Astrocyte of the cerebellum (primary cell): ENCODE results near the gene SLX4IP.

Experiments used
- DNase-seq: peaks from one replicate; pipeline ENCODE4 v3.0.0-alpha.2; 2011; ENCODE audit warnings: low read depth
- H3K4me3 ChIP-seq: 2 replicates; pipeline ENCODE4 v1.5.1; 2011; ENCODE audit warnings: mild to moderate bottlenecking, low read depth, low read length, moderate library complexity
- in situ Hi-C: cut with HindIII; loops from 2 replicates; pipeline ENCODE4 v1.10.0; 2017; ENCODE audit warnings: low sequenced_read_pairs
- TF ChIP-seq, protein P1 (sequence below): IDR thresholded peaks from 2 replicates; pipeline ENCODE4 v1.5.1; 2012; ENCODE audit warnings: low read length, low read depth, moderate library complexity, mild to moderate bottlenecking; ENCODE audit errors: missing control alignments

Gene SLX4IP

DNA sequence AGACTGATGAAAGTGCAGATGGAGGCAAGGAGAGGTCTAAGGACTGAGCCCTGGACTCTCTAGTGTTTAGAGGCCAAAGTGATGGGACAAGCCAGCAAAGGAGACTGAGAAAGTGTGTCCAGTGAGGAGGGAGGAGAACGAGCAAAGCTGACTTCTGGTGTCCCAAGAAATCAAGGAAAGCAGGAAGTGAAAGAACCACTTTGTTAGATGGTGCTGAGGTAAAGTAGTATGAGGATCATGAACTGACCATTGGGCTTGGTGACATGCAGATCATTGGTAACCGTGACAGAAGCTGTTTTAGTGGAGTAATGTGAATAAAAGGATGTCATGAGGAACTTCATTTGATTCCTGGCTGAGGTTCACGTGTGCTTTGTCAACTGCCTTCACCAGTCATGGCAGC lies 108.4 kb downstream of the SLX4IP start:
- in situ Hi-C loops, result no loop called here
- TF ChIP-seq, protein P1, sequence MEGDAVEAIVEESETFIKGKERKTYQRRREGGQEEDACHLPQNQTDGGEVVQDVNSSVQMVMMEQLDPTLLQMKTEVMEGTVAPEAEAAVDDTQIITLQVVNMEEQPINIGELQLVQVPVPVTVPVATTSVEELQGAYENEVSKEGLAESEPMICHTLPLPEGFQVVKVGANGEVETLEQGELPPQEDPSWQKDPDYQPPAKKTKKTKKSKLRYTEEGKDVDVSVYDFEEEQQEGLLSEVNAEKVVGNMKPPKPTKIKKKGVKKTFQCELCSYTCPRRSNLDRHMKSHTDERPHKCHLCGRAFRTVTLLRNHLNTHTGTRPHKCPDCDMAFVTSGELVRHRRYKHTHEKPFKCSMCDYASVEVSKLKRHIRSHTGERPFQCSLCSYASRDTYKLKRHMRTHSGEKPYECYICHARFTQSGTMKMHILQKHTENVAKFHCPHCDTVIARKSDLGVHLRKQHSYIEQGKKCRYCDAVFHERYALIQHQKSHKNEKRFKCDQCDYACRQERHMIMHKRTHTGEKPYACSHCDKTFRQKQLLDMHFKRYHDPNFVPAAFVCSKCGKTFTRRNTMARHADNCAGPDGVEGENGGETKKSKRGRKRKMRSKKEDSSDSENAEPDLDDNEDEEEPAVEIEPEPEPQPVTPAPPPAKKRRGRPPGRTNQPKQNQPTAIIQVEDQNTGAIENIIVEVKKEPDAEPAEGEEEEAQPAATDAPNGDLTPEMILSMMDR, result no peak
- no peak overlapping the region for H3K4me3 ChIP-seq
- DNase-seq, result no peak

DNA sequence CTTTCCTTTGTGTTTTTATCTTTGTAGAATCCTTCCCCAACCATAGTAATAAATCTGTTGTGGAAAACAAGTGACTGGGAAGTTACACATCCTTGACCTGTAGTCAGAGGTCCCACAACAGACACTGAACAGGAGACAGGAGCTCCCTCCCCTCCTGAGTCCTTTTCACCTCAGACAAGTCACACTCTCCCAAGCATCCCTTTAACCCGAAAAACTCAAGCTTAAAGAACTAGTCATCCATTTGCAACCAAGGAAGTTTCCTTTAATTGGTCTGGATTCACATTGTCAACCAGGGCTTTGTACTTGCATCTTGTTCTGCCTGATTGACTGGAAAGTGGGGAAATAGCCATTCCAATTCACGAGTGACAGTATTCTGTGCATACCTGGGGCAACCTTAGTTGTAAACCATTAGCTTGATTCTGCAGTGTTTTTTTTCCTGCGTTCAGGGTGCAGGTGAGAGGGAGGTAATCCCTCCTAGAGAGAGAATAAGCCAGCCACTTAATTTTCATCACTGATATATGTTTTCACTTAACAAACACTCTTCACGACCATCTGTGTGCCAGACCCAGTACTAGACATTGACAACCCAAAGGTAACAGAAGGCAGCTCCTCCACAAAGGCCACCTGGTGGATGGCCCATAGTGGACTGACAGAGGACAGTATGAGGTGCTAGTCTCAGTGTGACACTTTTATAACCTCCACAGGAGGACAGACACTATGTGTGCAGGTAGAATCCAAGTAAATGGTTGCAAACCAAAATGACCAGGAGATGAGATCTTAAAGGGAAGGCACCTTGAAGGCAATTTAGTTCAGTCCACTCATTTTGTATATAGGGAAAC lies 112.4 kb downstream of the SLX4IP start:
- TF ChIP-seq, protein P1, result no peak
- no peak for DNase-seq
- no peak overlapping the region for H3K4me3 ChIP-seq
- in situ Hi-C loops, result no loop called here

- TF ChIP-seq, protein P1, result no peak
- DNase-seq, result no peak
- H3K4me3 ChIP-seq, result no peak overlapping the region
- in situ Hi-C loops, result no loop called here
These were observed 114.4 kb downstream of the SLX4IP start for GRCh38 chr20:10549511-10549910.

- H3K4me3 ChIP-seq, result no peak overlapping the region
- in situ Hi-C loops, result loop anchor here (5.0 kb wide), 1 partner anchor 992 kb away; no protein-coding TSS in a partner anchor
- no peak for DNase-seq
- TF ChIP-seq, protein P1, result no peak
These were observed 115.4 kb downstream of the SLX4IP start for GRCh38 chr20:10550204-10551118.

- no peak for DNase-seq
- in situ Hi-C loops, result loop anchor here (5.0 kb wide), 1 partner anchor 990 kb away; no protein-coding TSS in a partner anchor
- TF ChIP-seq, protein P1, result no peak
- no peak overlapping the region for H3K4me3 ChIP-seq
These were observed 116.9 kb downstream of the SLX4IP start for GRCh38 chr20:10551732-10552724.
